Activated naive CD4-positive, alpha-beta T cell treated with anti-CD3 and anti-CD28 coated beads, Interleukin-2, amount 10 ng/mL, durations not matched to agents 7 days and 5 days (primary cell): ENCODE measurements around the gene GUCY1A2.

Source experiments
- CTCF ChIA-PET: fragments of 350-600 bp; sonication (Branson Sonifier 250); formaldehyde crosslinking; loops from one replicate; lab custom pipeline; 2021; ENCODE audit warnings: antibody characterized with exemption; lab: Charles Lee
- DNase-seq: peaks from one replicate; pipeline ENCODE4 v3.0.0-alpha.2; 2020
- H3K27ac Mint-ChIP-seq: one replicate; pipeline ENCODE4 v1.8.0; 2021; ENCODE audit warnings: mild to moderate bottlenecking, moderate library complexity, mixed read lengths
- H3K27me3 Mint-ChIP-seq: one replicate; pipeline ENCODE4 v1.8.0; 2021; ENCODE audit warnings: mild to moderate bottlenecking, mixed read lengths
- H3K36me3 Mint-ChIP-seq: one replicate; pipeline ENCODE4 v1.8.0; 2021; ENCODE audit warnings: mixed read lengths
- H3K4me1 Mint-ChIP-seq: one replicate; pipeline ENCODE4 v1.8.0; 2021; ENCODE audit warnings: mixed read lengths
- H3K4me3 Mint-ChIP-seq: one replicate; pipeline ENCODE4 v1.8.0; 2021; ENCODE audit warnings: mild to moderate bottlenecking, moderate library complexity, mixed read lengths
- H3K9me3 Mint-ChIP-seq: one replicate; pipeline ENCODE4 v1.8.0; 2021; ENCODE audit warnings: mixed read lengths

GUCY1A2 gene

GRCh38 chr11:107017104-107017432 lies 1.2 kb downstream of the GUCY1A2 start:
- CTCF ChIA-PET: no interaction called here
- no peaks in the 10 kb centered on the region for H3K9me3 Mint-ChIP-seq
- DNase-seq: no peak
- H3K4me1 Mint-ChIP-seq: peaks cover 3% of the 10 kb centered on the region
- H3K27ac Mint-ChIP-seq: no peak overlapping the region
- no peaks in the 10 kb centered on the region for H3K36me3 Mint-ChIP-seq
- no peak overlapping the region for H3K4me3 Mint-ChIP-seq
- peaks cover 41% of the 10 kb centered on the region for H3K27me3 Mint-ChIP-seq

GRCh38 chr11:107014871-107015270 lies 3.4 kb downstream of the GUCY1A2 start:
- Mint-ChIP-seq H3K27me3 (peaks cover 37% of the 10 kb centered on the region), H3K36me3 (no peaks in the 10 kb centered on the region), H3K27ac (no peak overlapping the region), H3K4me3 (no peak overlapping the region), H3K4me1 (peaks cover 3% of the 10 kb centered on the region), H3K9me3 (no peaks in the 10 kb centered on the region)
- CTCF ChIA-PET: no interaction called here
- DNase-seq: no peak

GRCh38 chr11:107011977-107012376 lies 6.3 kb downstream of the GUCY1A2 start:
- Mint-ChIP-seq H3K4me1 (peaks cover under 1% of the 10 kb centered on the region), H3K36me3 (no peaks in the 10 kb centered on the region), H3K4me3 (no peak overlapping the region), H3K27me3 (peaks cover 11% of the 10 kb centered on the region), H3K9me3 (no peaks in the 10 kb centered on the region), H3K27ac (no peak overlapping the region)
- DNase-seq: no peak
- CTCF ChIA-PET: no interaction called here

- no peak for DNase-seq
- Mint-ChIP-seq H3K27ac (no peak overlapping the region), H3K4me3 (no peak overlapping the region), H3K9me3 (no peaks in the 10 kb centered on the region), H3K4me1 (no peaks in the 10 kb centered on the region), H3K27me3 (no peaks in the 10 kb centered on the region), H3K36me3 (no peaks in the 10 kb centered on the region)
- CTCF ChIA-PET: no interaction called here
Observed at GRCh38 chr11:107009190-107009589, 9.1 kb downstream of the GUCY1A2 start.

GRCh38 chr11:107006076-107006833 lies 12.0 kb downstream of the GUCY1A2 start:
- H3K4me3 Mint-ChIP-seq: no peak overlapping the region
- H3K4me1 Mint-ChIP-seq: no peaks in the 10 kb centered on the region
- CTCF ChIA-PET: no interaction called here
- H3K36me3 Mint-ChIP-seq: no peaks in the 10 kb centered on the region
- no peak for DNase-seq
- H3K9me3 Mint-ChIP-seq: no peaks in the 10 kb centered on the region
- H3K27ac Mint-ChIP-seq: no peak overlapping the region
- H3K27me3 Mint-ChIP-seq: no peaks in the 10 kb centered on the region

- H3K36me3 Mint-ChIP-seq: no peaks in the 10 kb centered on the region
- H3K27ac Mint-ChIP-seq: no peak overlapping the region
- no peak for DNase-seq
- H3K4me3 Mint-ChIP-seq: no peak overlapping the region
- no peaks in the 10 kb centered on the region for H3K27me3 Mint-ChIP-seq
- CTCF ChIA-PET: no interaction called here
- H3K9me3 Mint-ChIP-seq: no peaks in the 10 kb centered on the region
- no peaks in the 10 kb centered on the region for H3K4me1 Mint-ChIP-seq
Observed at GRCh38 chr11:106999196-106999595, 19.1 kb downstream of the GUCY1A2 start.

GRCh38 chr11:106998916-106999188 lies 19.4 kb downstream of the GUCY1A2 start:
- no peak for DNase-seq
- Mint-ChIP-seq H3K4me3 (no peak overlapping the region), H3K27me3 (no peaks in the 10 kb centered on the region), H3K9me3 (no peaks in the 10 kb centered on the region), H3K4me1 (no peaks in the 10 kb centered on the region), H3K27ac (no peak overlapping the region), H3K36me3 (no peaks in the 10 kb centered on the region)
- CTCF ChIA-PET: no interaction called here

GRCh38 chr11:106998116-106998915 lies 20.0 kb downstream of the GUCY1A2 start:
- Mint-ChIP-seq H3K4me3 (no peak overlapping the region), H3K9me3 (no peaks in the 10 kb centered on the region), H3K27me3 (no peaks in the 10 kb centered on the region), H3K36me3 (no peaks in the 10 kb centered on the region), H3K4me1 (no peaks in the 10 kb centered on the region), H3K27ac (no peak overlapping the region)
- CTCF ChIA-PET: no interaction called here
- DNase-seq: no peak

GRCh38 chr11:106997227-106997626 lies 21.0 kb downstream of the GUCY1A2 start:
- CTCF ChIA-PET: no interaction called here
- no peak overlapping the region for H3K27ac Mint-ChIP-seq
- H3K27me3 Mint-ChIP-seq: no peaks in the 10 kb centered on the region
- no peak for DNase-seq
- H3K36me3 Mint-ChIP-seq: no peaks in the 10 kb centered on the region
- no peak overlapping the region for H3K4me3 Mint-ChIP-seq
- peaks cover 3% of the 10 kb centered on the region for H3K9me3 Mint-ChIP-seq
- H3K4me1 Mint-ChIP-seq: no peaks in the 10 kb centered on the region

GRCh38 chr11:106996691-106997090 lies 21.6 kb downstream of the GUCY1A2 start:
- CTCF ChIA-PET: no interaction called here
- H3K27me3 Mint-ChIP-seq: no peaks in the 10 kb centered on the region
- H3K4me3 Mint-ChIP-seq: no peak overlapping the region
- H3K36me3 Mint-ChIP-seq: no peaks in the 10 kb centered on the region
- H3K27ac Mint-ChIP-seq: no peak overlapping the region
- H3K4me1 Mint-ChIP-seq: no peaks in the 10 kb centered on the region
- DNase-seq: no peak
- H3K9me3 Mint-ChIP-seq: peaks cover 3% of the 10 kb centered on the region

GRCh38 chr11:106990331-106990730 lies 27.9 kb downstream of the GUCY1A2 start:
- H3K36me3 Mint-ChIP-seq: no peaks in the 10 kb centered on the region
- no peak overlapping the region for H3K4me3 Mint-ChIP-seq
- no peak for DNase-seq
- no peaks in the 10 kb centered on the region for H3K27me3 Mint-ChIP-seq
- CTCF ChIA-PET: no interaction called here
- peaks cover 7% of the 10 kb centered on the region for H3K9me3 Mint-ChIP-seq
- no peak overlapping the region for H3K27ac Mint-ChIP-seq
- H3K4me1 Mint-ChIP-seq: no peaks in the 10 kb centered on the region

GRCh38 chr11:106989078-106989455 lies 29.2 kb downstream of the GUCY1A2 start:
- no peaks in the 10 kb centered on the region for H3K36me3 Mint-ChIP-seq
- H3K4me1 Mint-ChIP-seq: no peaks in the 10 kb centered on the region
- no peak overlapping the region for H3K27ac Mint-ChIP-seq
- no peak overlapping the region for H3K4me3 Mint-ChIP-seq
- no peaks in the 10 kb centered on the region for H3K27me3 Mint-ChIP-seq
- H3K9me3 Mint-ChIP-seq: peaks cover 7% of the 10 kb centered on the region
- DNase-seq: no peak
- CTCF ChIA-PET: no interaction called here

GRCh38 chr11:106988151-106989077 lies 29.9 kb downstream of the GUCY1A2 start:
- no peak for DNase-seq
- no peaks in the 10 kb centered on the region for H3K36me3 Mint-ChIP-seq
- CTCF ChIA-PET: no interaction called here
- H3K4me1 Mint-ChIP-seq: no peaks in the 10 kb centered on the region
- peaks cover 7% of the 10 kb centered on the region for H3K9me3 Mint-ChIP-seq
- no peaks in the 10 kb centered on the region for H3K27me3 Mint-ChIP-seq
- H3K4me3 Mint-ChIP-seq: no peak overlapping the region
- no peak overlapping the region for H3K27ac Mint-ChIP-seq

GRCh38 chr11:106986673-106987072 lies 31.6 kb downstream of the GUCY1A2 start:
- Mint-ChIP-seq H3K27me3 (no peaks in the 10 kb centered on the region), H3K27ac (no peak overlapping the region), H3K36me3 (no peaks in the 10 kb centered on the region), H3K4me1 (no peaks in the 10 kb centered on the region), H3K4me3 (no peak overlapping the region), H3K9me3 (peaks cover 4% of the 10 kb centered on the region)
- CTCF ChIA-PET: no interaction called here
- no peak for DNase-seq
